HEK293T (cell line): Measurements from ENCODE around the gene RAB26.
"Not testable (repeated sequence)": the region's sequence is repeated elsewhere in the genome, so short reads cannot be mapped to it uniquely, and the experiment has no call there.

Experiments
- BHLHE40 ChIP-seq: fragments of 450-650 bp; IDR thresholded peaks from 2 replicates; pipeline ENCODE4 v1.6.1; 2016; ENCODE audit warnings: mild to moderate bottlenecking, moderate library complexity, borderline replicate concordance
- ELF4 ChIP-seq: fragments of 450-650 bp; IDR thresholded peaks from 2 replicates; pipeline ENCODE4 v1.6.1; 2017; ENCODE audit warnings: antibody characterized with exemption
- FOXA1 ChIP-seq: fragments of 450-650 bp; IDR thresholded peaks from 2 replicates; pipeline ENCODE4 v1.6.1; 2016; ENCODE audit warnings: mild to moderate bottlenecking
- FOXK2 ChIP-seq: fragments of 450-650 bp; IDR thresholded peaks from 2 replicates; pipeline ENCODE4 v1.6.1; 2016; ENCODE audit warnings: mild to moderate bottlenecking
- FOXM1 ChIP-seq: fragments of 450-650 bp; IDR thresholded peaks from 2 replicates; pipeline ENCODE4 v1.6.1; 2017; ENCODE audit warnings: mild to moderate bottlenecking, borderline replicate concordance
- HDGF ChIP-seq: fragments of 450-650 bp; IDR thresholded peaks from 2 replicates; pipeline ENCODE4 v1.6.1; 2017; ENCODE audit warnings: antibody characterized with exemption, borderline replicate concordance
- L3MBTL2 ChIP-seq: fragments of 450-650 bp; conservative IDR thresholded peaks from 2 replicates; pipeline ENCODE4 v1.6.1; 2016; ENCODE audit warnings: mild to moderate bottlenecking
- NFRKB ChIP-seq: fragments of 450-650 bp; IDR thresholded peaks from 2 replicates; pipeline ENCODE4 v1.6.1; 2016; ENCODE audit warnings: mild to moderate bottlenecking, moderate library complexity
- PKNOX1 ChIP-seq: fragments of 450-650 bp; IDR thresholded peaks from 2 replicates; pipeline ENCODE4 v1.6.1; 2016
- SP1 ChIP-seq: fragments of 450-650 bp; IDR thresholded peaks from 2 replicates; pipeline ENCODE4 v1.6.1; 2017
- SUZ12 ChIP-seq: fragments of 450-650 bp; IDR thresholded peaks from 2 replicates; pipeline ENCODE4 v1.6.1; 2016; ENCODE audit warnings: mild to moderate bottlenecking
- TARDBP ChIP-seq: fragments of 450-650 bp; IDR thresholded peaks from 2 replicates; pipeline ENCODE4 v1.6.1; 2016
- ZNF384 ChIP-seq: fragments of 450-650 bp; IDR thresholded peaks from 2 replicates; pipeline ENCODE4 v1.6.1; 2016

DNA sequence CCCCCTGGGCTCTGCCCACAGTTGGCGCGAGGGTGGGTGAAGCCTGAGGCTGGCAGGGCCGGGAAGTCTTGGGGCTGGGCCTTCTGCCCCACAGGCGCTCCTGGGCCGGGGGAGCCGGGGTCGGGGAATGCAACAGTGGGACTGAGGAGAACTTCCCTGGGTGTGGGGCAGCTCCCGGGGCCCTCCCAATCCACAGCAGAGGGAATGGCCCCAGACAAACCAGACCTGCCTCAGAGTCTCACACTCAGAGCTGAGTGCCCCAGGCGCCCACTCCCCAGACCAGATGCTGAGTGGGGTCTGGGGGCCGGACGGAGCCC, 24.1 kb upstream of the RAB26 start:
- TF ChIP-seq FOXK2, L3MBTL2, FOXM1, PKNOX1, HDGF, SP1, ELF4, BHLHE40, ZNF384, SUZ12, NFRKB, FOXA1, TARDBP: not testable (repeated sequence)
